Kidney (tissue), 14 donors: ENCODE data around the gene DPH7. TPM values are rescaled to one million over a fixed set of nuclear protein-coding genes. Genes with fewer than 3 reads are reported as not detected.
"Not testable (repeated sequence)": the region's sequence is repeated elsewhere in the genome, so short reads cannot be mapped to it uniquely, and the experiment has no call there.

Experiments used
- DNase-seq, 5 donors: peaks; one replicate each; pipeline ENCODE4 v3.0.0-alpha.2; 2013 to 2020
- FAIRE-seq: peaks from 2 replicates; lab custom pipeline; 2012; peaks lifted over from hg19 to GRCh38; lab: Jason Lieb, UNC
- H3K27ac ChIP-seq, 2 donors: one replicate each; pipeline ENCODE4 v1.7.0; 2013; ENCODE audit warnings: low read depth in 2 of 2, low read length in 2 of 2, inconsistent platforms in 1 of 2
- H3K27me3 ChIP-seq: one replicate; pipeline ENCODE4 v1.7.1; 2013; ENCODE audit warnings: low read length, inconsistent platforms; ENCODE audit not compliant: control insufficient read depth, insufficient read depth
- H3K36me3 ChIP-seq, 3 donors: one replicate each; pipeline versions ENCODE4 v1.7.0 to v1.7.1; 2013; ENCODE audit warnings: low read length in 3 of 3, control low read depth in 1 of 3, inconsistent platforms in 1 of 3; ENCODE audit not compliant: insufficient read depth in 3 of 3, control insufficient read depth in 2 of 3
- H3K4me1 ChIP-seq, 3 donors: one replicate each; pipeline versions ENCODE4 v1.7.0 to v1.7.1; 2013; ENCODE audit warnings: low read length in 3 of 3, inconsistent platforms in 1 of 3, low read depth in 1 of 3; ENCODE audit not compliant: control insufficient read depth in 2 of 3, insufficient read depth in 2 of 3
- H3K4me3 ChIP-seq, 3 donors: one replicate each; pipeline versions ENCODE4 v1.7.0 to v1.8.1; 2013; ENCODE audit warnings: low read length in 3 of 3, control low read depth in 1 of 3, inconsistent platforms in 1 of 3
- H3K9ac ChIP-seq, 3 donors: one replicate each; pipeline versions ENCODE4 v1.7.0 to v1.7.1; 2013; ENCODE audit warnings: low read length in 3 of 3, control low read depth in 1 of 3, inconsistent platforms in 1 of 3
- H3K9me3 ChIP-seq, 3 donors: one replicate each; pipeline versions ENCODE4 v1.7.0 to v1.7.1; 2013; ENCODE audit warnings: low read length in 3 of 3, control low read depth in 1 of 3, inconsistent platforms in 1 of 3; ENCODE audit not compliant: control insufficient read depth in 2 of 3, insufficient read depth in 1 of 3
- intact Hi-C: fragments of 100-400 bp; cut with DNase I; formaldehyde crosslinking; loops from one replicate; pipeline ENCODE4 v1.11.1; 2022
- polyA plus RNA-seq: library from polyadenylated mRNA; stranded (reverse); fragments of 350-450 nt; fragmentation: Illumina TruSeq; extraction: RNeasy Lipid Tissue Mini Kit (QIAGEN cat#74804); gene quantifications from one replicate; pipeline ENCODE4 v1.2.3, GENCODE V29; 2014; ENCODE audit warnings: low read depth, low replicate concordance; ENCODE audit not compliant: insufficient read depth
- total RNA-seq: library from RNA; stranded (reverse); fragmentation: NEBNext Ultra II Directional; extraction: Animal tissue kit (Norgen Biotek cat#: 25700); gene quantifications from one replicate; pipeline ENCODE4 v1.2.1, GENCODE V29; 2021
- TF ChIP-seq, protein P1 (sequence below): IDR thresholded peaks from 3 replicates; pipeline ENCODE4 v1.5.1; 2012; ENCODE audit warnings: mild to moderate bottlenecking, moderate library complexity, borderline replicate concordance; ENCODE audit not compliant: insufficient read depth; ENCODE audit errors: extremely low read depth
- donor health status: control.
- donor health status: control.
- donor health status: control.
- donor health status: control.
- donor health status: control.
- donor health status: DM: yes; HTN: yes; CAD: no.
- donor health status: Normal renal cell carcinoma (clear cell type).

DPH7 gene
- total and polyA plus RNA-seq, 2 donors from 2014 or later, result 23.2 to 31.4 TPM

DNA sequence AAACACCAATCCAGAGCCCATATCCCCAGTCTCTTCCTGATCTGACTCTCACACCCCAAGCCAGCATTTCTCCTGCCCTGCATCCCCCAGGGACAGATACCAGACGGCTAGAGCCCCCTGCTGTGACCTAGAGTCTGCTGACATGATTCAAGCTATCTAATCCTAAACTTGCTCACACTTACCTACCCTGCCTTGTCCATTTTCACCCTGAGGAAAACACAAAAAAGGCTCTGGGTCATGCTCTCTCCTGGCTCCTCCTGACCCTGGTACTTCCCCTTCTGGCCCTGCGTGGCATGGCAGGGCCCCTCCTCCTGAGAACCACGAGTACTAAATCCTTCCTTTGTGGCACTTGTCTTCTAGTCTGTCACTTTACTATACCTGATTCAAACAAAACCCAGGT lies 23.9 kb upstream of the DPH7 start:
- Histone ChIP-seq H3K9ac (no peak overlapping the region), H3K36me3 (no peaks in the 10 kb centered on the region), H3K9me3 (no peaks in the 10 kb centered on the region), H3K27ac (no peak overlapping the region), H3K27me3 (no peaks in the 10 kb centered on the region), H3K4me3 (no peak overlapping the region), H3K4me1 (peaks cover 0 to 13% (median 12%) of the 10 kb centered on the region in 3 donors)
- TF ChIP-seq, protein P1, sequence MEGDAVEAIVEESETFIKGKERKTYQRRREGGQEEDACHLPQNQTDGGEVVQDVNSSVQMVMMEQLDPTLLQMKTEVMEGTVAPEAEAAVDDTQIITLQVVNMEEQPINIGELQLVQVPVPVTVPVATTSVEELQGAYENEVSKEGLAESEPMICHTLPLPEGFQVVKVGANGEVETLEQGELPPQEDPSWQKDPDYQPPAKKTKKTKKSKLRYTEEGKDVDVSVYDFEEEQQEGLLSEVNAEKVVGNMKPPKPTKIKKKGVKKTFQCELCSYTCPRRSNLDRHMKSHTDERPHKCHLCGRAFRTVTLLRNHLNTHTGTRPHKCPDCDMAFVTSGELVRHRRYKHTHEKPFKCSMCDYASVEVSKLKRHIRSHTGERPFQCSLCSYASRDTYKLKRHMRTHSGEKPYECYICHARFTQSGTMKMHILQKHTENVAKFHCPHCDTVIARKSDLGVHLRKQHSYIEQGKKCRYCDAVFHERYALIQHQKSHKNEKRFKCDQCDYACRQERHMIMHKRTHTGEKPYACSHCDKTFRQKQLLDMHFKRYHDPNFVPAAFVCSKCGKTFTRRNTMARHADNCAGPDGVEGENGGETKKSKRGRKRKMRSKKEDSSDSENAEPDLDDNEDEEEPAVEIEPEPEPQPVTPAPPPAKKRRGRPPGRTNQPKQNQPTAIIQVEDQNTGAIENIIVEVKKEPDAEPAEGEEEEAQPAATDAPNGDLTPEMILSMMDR, result no peak
- FAIRE-seq (no peak), DNase-seq (no peak)
- intact Hi-C loops, result no loop called here

DNA sequence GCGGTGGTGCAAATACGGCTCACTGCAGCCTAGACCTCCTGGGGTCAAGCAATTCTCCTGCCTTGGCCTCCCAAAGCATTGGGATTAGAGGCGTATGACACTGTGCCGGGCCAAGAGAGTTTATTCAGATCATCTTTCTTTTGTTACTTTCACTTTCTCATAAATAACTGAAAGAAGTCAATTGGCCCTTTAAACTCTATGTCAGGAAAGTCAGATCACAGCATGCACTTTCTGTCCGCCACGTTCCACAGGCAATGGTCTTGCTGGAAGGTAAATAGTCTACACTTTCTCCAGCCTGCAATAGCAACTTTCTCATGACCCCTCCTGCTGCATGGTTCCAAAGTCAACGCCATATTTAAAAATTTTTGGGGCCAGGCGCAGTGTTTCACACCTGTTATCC lies 20.2 kb upstream of the DPH7 start:
- intact Hi-C loops, result no loop called here

GRCh38 chr9:137596577-137596976 lies 17.9 kb upstream of the DPH7 start:
- H3K4me3 ChIP-seq, H3K4me1 ChIP-seq, H3K9ac ChIP-seq, H3K27me3 ChIP-seq, H3K36me3 ChIP-seq, intact Hi-C loops, DNase-seq, H3K9me3 ChIP-seq, FAIRE-seq, H3K27ac ChIP-seq: not testable (repeated sequence)

More for the DNA sequence above, 20.2 kb upstream of the DPH7 start:
- H3K4me3 ChIP-seq, result no peak overlapping the region
- no peaks in the 10 kb centered on the region for H3K27me3 ChIP-seq
- FAIRE-seq, result no peak
- no peaks in the 10 kb centered on the region for H3K4me1 ChIP-seq
- no peak overlapping the region for H3K9ac ChIP-seq
- no peak overlapping the region for H3K27ac ChIP-seq
- no peak for DNase-seq
- TF ChIP-seq, protein P1, result no peak
- H3K36me3 ChIP-seq, result no peaks in the 10 kb centered on the region
- no peaks in the 10 kb centered on the region for H3K9me3 ChIP-seq

- Histone ChIP-seq H3K27ac (no peak overlapping the region), H3K27me3 (no peaks in the 10 kb centered on the region), H3K9me3 (no peaks in the 10 kb centered on the region), H3K4me3 (no peak overlapping the region), H3K9ac (no peak overlapping the region), H3K36me3 (peaks cover 0 to under 1% (median 0%) of the 10 kb centered on the region in 3 donors), H3K4me1 (peaks cover 0 to 10% (median 4%) of the 10 kb centered on the region in 3 donors)
- DNase-seq (no peak), FAIRE-seq (no peak)
- intact Hi-C loops, result no loop called here
- TF ChIP-seq, protein P1, result no peak
Measured at GRCh38 chr9:137593176-137593575, 14.5 kb upstream of the DPH7 start.
